Stomach (tissue), 9 donors: ENCODE results near the gene CACNA2D2. TPM values are rescaled to one million over a fixed set of nuclear protein-coding genes. Genes with fewer than 3 reads are reported as not detected.
A peak's percentile ranks its signal among the peaks of the same experiment; 100 is the strongest.

ENCODE experiments used
- DNase-seq, 2 donors: peaks; one replicate each; pipeline versions ENCODE4 v3.0.0 to v3.0.0-alpha.2; 2013 to 2019
- H3K27ac ChIP-seq, 5 donors: fragments of 200-600 bp in 4 of 5; sonication (generic) in 4 of 5; one replicate each; pipeline ENCODE4 v1.5.1; 2013 to 2019; ENCODE audit warnings: mild to moderate bottlenecking in 1 of 5, moderate library complexity in 1 of 5
- H3K27me3 ChIP-seq, 3 donors: fragments of 200-600 bp; sonication (generic); one replicate each; pipeline ENCODE4 v1.5.1; 2017 to 2019; ENCODE audit warnings: mixed run types in 1 of 3
- H3K36me3 ChIP-seq, 4 donors: fragments of 200-600 bp; sonication (generic); 1 replicate in 3 of 4; 2 replicates in 1 of 4; pipeline ENCODE4 v1.5.1; 2016 to 2019
- H3K4me1 ChIP-seq, 4 donors: fragments of 200-600 bp; sonication (generic); one replicate each; pipeline ENCODE4 v1.5.1; 2016 to 2019
- H3K4me3 ChIP-seq, 4 donors: fragments of 200-600 bp; sonication (generic) in 3 of 4; one replicate each; pipeline ENCODE4 v1.5.1; 2016 to 2019; ENCODE audit warnings: mild to moderate bottlenecking in 1 of 4
- H3K9me3 ChIP-seq, 4 donors: fragments of 200-600 bp; sonication (generic); one replicate each; pipeline ENCODE4 v1.5.1; 2016 to 2019
- EP300 ChIP-seq: sonication (generic); formaldehyde crosslinking; IDR thresholded peaks from one replicate; pipeline ENCODE4 v1.6.1; 2017; ENCODE audit warnings: antibody characterized with exemption
- POLR2A ChIP-seq, 4 donors: fragments of 450-650 bp; IDR thresholded peaks; one replicate each; pipeline ENCODE4 v1.6.1; 2016; ENCODE audit warnings: antibody characterized with exemption in 4 of 4, control low read depth in 2 of 4, mild to moderate bottlenecking in 1 of 4, moderate library complexity in 1 of 4
- POLR2AphosphoS5 ChIP-seq, 3 donors: sonication (generic); formaldehyde crosslinking; IDR thresholded peaks; one replicate each; pipeline ENCODE4 v1.6.1; 2016; ENCODE audit warnings: antibody characterized with exemption in 3 of 3
- WGBS, 5 donors: extraction: QIAGEN DNeasy Blood & Tissue Kit in 3 of 5; methylation state at CpG; one replicate each; pipeline versions ENCODE4 v1.1.5 to v1.1.7; 2013 to 2018; 5-methylcytosine and 5-hydroxymethylcytosine counted together
- intact Hi-C: fragments of 100-400 bp; cut with DNase I; formaldehyde crosslinking; loops from one replicate; pipeline ENCODE4 v1.15.1; 2023; ENCODE audit warnings: low total_unique reads
- polyA plus RNA-seq, 3 donors: library from polyadenylated mRNA; stranded (reverse); fragments of 200-250 nt; gene quantifications; one replicate each; pipeline ENCODE4 v1.2.3, GENCODE V29; 2013
- total RNA-seq, 5 donors: library from RNA; depleted of rRNA; stranded (reverse); fragments of >200 nt; gene quantifications; one replicate each; pipeline versions ENCODE4 v1.1.0 to v1.2.3, GENCODE V29; 2014 to 2016
- TF ChIP-seq, protein P1 (sequence below), 7 experiments: fragments of 450-650 bp in 4 of 7; fragments of 200-600 bp in 3 of 7; sonication (generic) in 3 of 7; IDR thresholded peaks; one replicate each; pipeline ENCODE4 v1.5.1; 2016 to 2019; ENCODE audit warnings: antibody characterized with exemption in 7 of 7, control low read depth in 2 of 7, mild to moderate bottlenecking in 1 of 7
- donor health status: healthy with polysubstance abuse.
- donor health status: Bipolar disorder and iron deficiency.
- donor health status: healthy.

Gene CACNA2D2
- total and polyA plus RNA-seq, 8 donors, result 0.92 to 45.8 (median 1.9) TPM

DNA sequence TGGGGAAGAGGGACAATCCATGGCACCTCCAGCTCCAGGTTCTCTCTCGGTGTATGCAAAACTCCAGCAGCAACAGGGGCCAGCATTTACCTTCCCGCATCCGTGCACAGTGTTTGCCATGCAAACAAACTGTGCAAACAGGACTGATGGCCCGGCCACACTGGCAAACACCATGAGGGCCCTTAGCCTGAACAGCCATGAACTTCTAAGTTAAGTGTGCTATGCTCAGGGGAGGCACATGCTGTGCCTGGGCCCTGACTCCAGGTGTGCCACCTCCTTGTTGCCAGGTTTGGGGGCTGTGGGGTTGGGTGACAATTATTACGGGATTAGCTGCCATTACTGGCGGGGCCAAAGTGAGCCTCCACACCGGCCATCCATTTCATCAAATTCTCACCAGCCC, 57.5 kb downstream of the CACNA2D2 start:
- intact Hi-C loops, result no loop called here
- whole genome bisulfite sequencing, 5 donors, result 40 to 70% (median 56%) methylated on average over 5 to 7 of the region's 7 CpGs

DNA sequence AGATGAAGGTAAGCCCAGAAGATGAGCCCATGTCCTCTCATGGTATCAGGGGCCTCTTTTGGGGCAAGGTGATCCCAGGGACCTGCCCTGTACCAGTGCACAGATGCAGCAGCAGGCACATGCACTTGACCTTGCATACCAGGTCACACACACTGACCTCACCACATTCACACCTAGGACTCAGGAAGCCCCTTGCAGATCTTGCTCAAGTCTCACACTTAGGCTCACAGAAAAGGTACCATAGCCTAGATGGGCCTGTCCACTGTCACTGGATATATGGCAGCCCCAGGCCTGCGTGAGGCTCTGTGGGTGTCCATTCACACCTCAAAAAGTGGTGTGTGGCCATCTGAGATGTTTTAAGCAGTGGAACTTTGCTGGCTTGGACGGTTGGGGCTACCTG, 58.7 kb downstream of the CACNA2D2 start:
- H3K27me3 ChIP-seq, result no peaks in the 10 kb centered on the region
- H3K4me1 ChIP-seq, result peaks cover 48 to 74% (median 69%) of the 10 kb centered on the region in 4 donors
- peak overlapping the region; percentile 26 to 67 (median 56) for H3K27ac ChIP-seq
- H3K4me3 ChIP-seq, result no peak overlapping the region
- no peaks in the 10 kb centered on the region for H3K36me3 ChIP-seq
- no peak for DNase-seq
- WGBS, 5 donors, result 80 to 100% (median 88%) methylated on average over 1 to 2 of the region's 2 CpGs
- intact Hi-C loops, result no loop called here
- TF ChIP-seq, protein P1, sequence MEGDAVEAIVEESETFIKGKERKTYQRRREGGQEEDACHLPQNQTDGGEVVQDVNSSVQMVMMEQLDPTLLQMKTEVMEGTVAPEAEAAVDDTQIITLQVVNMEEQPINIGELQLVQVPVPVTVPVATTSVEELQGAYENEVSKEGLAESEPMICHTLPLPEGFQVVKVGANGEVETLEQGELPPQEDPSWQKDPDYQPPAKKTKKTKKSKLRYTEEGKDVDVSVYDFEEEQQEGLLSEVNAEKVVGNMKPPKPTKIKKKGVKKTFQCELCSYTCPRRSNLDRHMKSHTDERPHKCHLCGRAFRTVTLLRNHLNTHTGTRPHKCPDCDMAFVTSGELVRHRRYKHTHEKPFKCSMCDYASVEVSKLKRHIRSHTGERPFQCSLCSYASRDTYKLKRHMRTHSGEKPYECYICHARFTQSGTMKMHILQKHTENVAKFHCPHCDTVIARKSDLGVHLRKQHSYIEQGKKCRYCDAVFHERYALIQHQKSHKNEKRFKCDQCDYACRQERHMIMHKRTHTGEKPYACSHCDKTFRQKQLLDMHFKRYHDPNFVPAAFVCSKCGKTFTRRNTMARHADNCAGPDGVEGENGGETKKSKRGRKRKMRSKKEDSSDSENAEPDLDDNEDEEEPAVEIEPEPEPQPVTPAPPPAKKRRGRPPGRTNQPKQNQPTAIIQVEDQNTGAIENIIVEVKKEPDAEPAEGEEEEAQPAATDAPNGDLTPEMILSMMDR (IDR thresholded peaks at IDR 0.05), result no peak
- TF ChIP-seq POLR2AphosphoS5 (IDR thresholded peaks at IDR 0.05) (no peak), EP300 (no peak), POLR2A (IDR thresholded peaks at IDR 0.05) (no peak)
- no peaks in the 10 kb centered on the region for H3K9me3 ChIP-seq

More for the DNA sequence above, 57.5 kb downstream of the CACNA2D2 start:
- no peak overlapping the region for H3K4me3 ChIP-seq
- H3K27me3 ChIP-seq, result no peaks in the 10 kb centered on the region
- TF ChIP-seq, protein P1 (IDR thresholded peaks at IDR 0.05), result peak in 1 of 7 experiments; percentile 10
- TF ChIP-seq POLR2AphosphoS5 (IDR thresholded peaks at IDR 0.05) (peak in 1 of 3 donors; percentile 66), POLR2A (IDR thresholded peaks at IDR 0.05) (no peak), EP300 (no peak)
- H3K27ac ChIP-seq, result peak overlapping the region; percentile 52 to 67 (median 64)
- H3K4me1 ChIP-seq, result peaks cover 59 to 85% (median 79%) of the 10 kb centered on the region in 4 donors
- peak; percentile 86 to 87 for DNase-seq
- H3K9me3 ChIP-seq, result no peaks in the 10 kb centered on the region
- H3K36me3 ChIP-seq, result no peaks in the 10 kb centered on the region

DNA sequence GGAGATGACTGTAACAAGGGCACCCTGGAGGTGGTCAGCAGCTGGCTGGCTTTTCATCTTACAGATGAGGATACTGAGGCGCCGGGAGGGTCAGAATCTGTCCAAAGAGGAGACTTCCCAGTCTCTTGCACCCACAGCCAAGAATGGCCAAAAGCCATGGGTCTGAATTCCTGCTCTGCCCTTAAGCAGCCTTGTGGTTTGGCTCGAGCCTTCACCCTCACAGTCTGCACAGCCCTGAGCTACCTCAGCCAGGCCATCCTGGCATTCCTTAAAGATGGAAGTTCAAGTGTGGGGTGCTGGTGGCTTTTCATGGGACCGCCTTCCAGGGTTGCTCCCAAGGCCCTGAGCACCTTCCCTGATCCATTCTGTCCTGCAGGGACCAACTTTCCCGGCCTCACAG, 59.2 kb downstream of the CACNA2D2 start:
- H3K4me1 ChIP-seq, result peaks cover 43 to 69% (median 65%) of the 10 kb centered on the region in 4 donors
- no peak for TF ChIP-seq POLR2A (IDR thresholded peaks at IDR 0.05)
- TF ChIP-seq, protein P1 (IDR thresholded peaks at IDR 0.05), result no peak
- TF ChIP-seq POLR2AphosphoS5 (IDR thresholded peaks at IDR 0.05), result no peak
- no peak for TF ChIP-seq EP300
- WGBS, 5 donors, result 65 to 78% (median 71%) methylated on average over 3 to 5 of the region's 5 CpGs
- intact Hi-C loops, result no loop called here
- no peaks in the 10 kb centered on the region for H3K36me3 ChIP-seq
- peak overlapping the region in 2 of 5 donors; percentile 56 to 67 for H3K27ac ChIP-seq
- DNase-seq, result no peak
- H3K9me3 ChIP-seq, result no peaks in the 10 kb centered on the region
- no peaks in the 10 kb centered on the region for H3K27me3 ChIP-seq
- no peak overlapping the region for H3K4me3 ChIP-seq

DNA sequence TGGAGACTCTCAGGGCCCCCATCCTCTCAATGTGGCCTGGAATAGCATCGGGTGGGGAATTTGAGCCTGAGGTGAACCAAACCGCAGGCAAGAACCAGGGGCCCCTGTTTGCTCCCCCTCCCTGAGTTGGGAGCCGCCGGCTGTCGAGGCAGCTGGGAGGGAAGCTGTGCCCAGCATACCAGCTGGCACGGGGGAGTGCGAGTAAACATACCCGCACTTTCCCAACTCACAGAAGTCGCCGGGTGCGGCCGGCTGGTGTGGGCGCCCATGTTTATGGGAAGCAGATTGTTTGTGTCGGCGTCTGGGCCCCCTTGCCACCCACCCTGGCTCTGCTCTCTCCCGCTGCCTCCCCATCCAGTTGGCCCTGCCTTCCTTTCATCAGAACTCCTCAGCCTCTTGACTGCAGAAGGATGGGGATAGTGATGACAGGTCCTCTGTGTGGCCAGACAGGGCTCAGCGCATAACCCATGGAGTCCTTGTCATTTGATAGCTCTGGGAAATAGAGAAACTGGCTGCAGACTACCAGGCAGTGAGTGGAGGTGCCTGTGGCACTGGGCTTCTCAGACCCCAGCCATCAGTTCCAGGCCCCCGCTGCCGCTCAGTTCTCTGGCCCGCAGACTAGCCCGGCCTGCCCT, 60.4 kb downstream of the CACNA2D2 start:
- WGBS, 5 donors, result 42 to 77% (median 60%) methylated on average over 12 to 21 of the region's 21 CpGs
- Histone ChIP-seq H3K9me3 (no peaks in the 10 kb centered on the region), H3K27me3 (no peaks in the 10 kb centered on the region), H3K36me3 (no peaks in the 10 kb centered on the region), H3K4me3 (no peak overlapping the region), H3K4me1 (peaks cover 43 to 67% (median 61%) of the 10 kb centered on the region in 4 donors), H3K27ac (peak overlapping the region in 2 of 5 donors; percentile 19 to 67)
- peak in 1 of 2 donors; percentile 69 for DNase-seq
- intact Hi-C loops, result no loop called here
- TF ChIP-seq POLR2A (IDR thresholded peaks at IDR 0.05) (no peak), POLR2AphosphoS5 (IDR thresholded peaks at IDR 0.05) (no peak), EP300 (no peak)
- TF ChIP-seq, protein P1 (IDR thresholded peaks at IDR 0.05), result no peak
